ENCODE measurements around the gene CPEB1.

CPEB1 gene

GRCh38 chr15:82575335-82575734, 71.8 kb downstream of the CPEB1 start:
- no peak for FAIRE-seq
- TF ChIP-seq POLR2A (IDR thresholded peaks at IDR 0.05; ENCODE audit: low read depth, low read length) (no peak), TAF1 (IDR thresholded peaks at IDR 0.05; ENCODE audit: borderline replicate concordance, low read depth, low read length) (no peak), POLR2AphosphoS5 (IDR thresholded peaks at IDR 0.05; ENCODE audit: low read depth, low read length) (no peak)
- no peak for DNase-seq (ENCODE audit: insufficient read length)

GRCh38 chr15:82572986-82573385, 74.2 kb downstream of the CPEB1 start:
- TF ChIP-seq POLR2AphosphoS5 (IDR thresholded peaks at IDR 0.05; ENCODE audit: low read depth, low read length) (no peak), TAF1 (IDR thresholded peaks at IDR 0.05; ENCODE audit: borderline replicate concordance, low read depth, low read length) (no peak), POLR2A (IDR thresholded peaks at IDR 0.05; ENCODE audit: low read depth, low read length) (no peak)
- FAIRE-seq (no peak), DNase-seq (ENCODE audit: insufficient read length) (no peak)

- FAIRE-seq (no peak), DNase-seq (ENCODE audit: insufficient read length) (no peak)
- TF ChIP-seq TAF1 (IDR thresholded peaks at IDR 0.05; ENCODE audit: borderline replicate concordance, low read depth, low read length) (no peak), POLR2A (IDR thresholded peaks at IDR 0.05; ENCODE audit: low read depth, low read length) (no peak), POLR2AphosphoS5 (IDR thresholded peaks at IDR 0.05; ENCODE audit: low read depth, low read length) (no peak)
Measured at GRCh38 chr15:82572311-82572710, 74.9 kb downstream of the CPEB1 start.

GRCh38 chr15:82571722-82572222, 75.4 kb downstream of the CPEB1 start:
- TF ChIP-seq TAF1 (IDR thresholded peaks at IDR 0.05; ENCODE audit: borderline replicate concordance, low read depth, low read length) (no peak), POLR2A (IDR thresholded peaks at IDR 0.05; ENCODE audit: low read depth, low read length) (no peak), POLR2AphosphoS5 (IDR thresholded peaks at IDR 0.05; ENCODE audit: low read depth, low read length) (no peak)
- FAIRE-seq (no peak), DNase-seq (ENCODE audit: insufficient read length) (no peak)

GRCh38 chr15:82570721-82571508, 76.2 kb downstream of the CPEB1 start:
- TF ChIP-seq TAF1 (IDR thresholded peaks at IDR 0.05; ENCODE audit: borderline replicate concordance, low read depth, low read length) (no peak), POLR2AphosphoS5 (IDR thresholded peaks at IDR 0.05; ENCODE audit: low read depth, low read length) (no peak), POLR2A (IDR thresholded peaks at IDR 0.05; ENCODE audit: low read depth, low read length) (no peak)
- DNase-seq (ENCODE audit: insufficient read length) (no peak), FAIRE-seq (no peak)

GRCh38 chr15:82569834-82570233, 77.3 kb downstream of the CPEB1 start:
- FAIRE-seq: no peak
- TF ChIP-seq TAF1 (IDR thresholded peaks at IDR 0.05; ENCODE audit: borderline replicate concordance, low read depth, low read length) (no peak), POLR2AphosphoS5 (IDR thresholded peaks at IDR 0.05; ENCODE audit: low read depth, low read length) (no peak), POLR2A (IDR thresholded peaks at IDR 0.05; ENCODE audit: low read depth, low read length) (no peak)
- no peak for DNase-seq (ENCODE audit: insufficient read length)

GRCh38 chr15:82568986-82569385, 78.2 kb downstream of the CPEB1 start:
- FAIRE-seq (no peak), DNase-seq (ENCODE audit: insufficient read length) (no peak)
- TF ChIP-seq POLR2A (IDR thresholded peaks at IDR 0.05; ENCODE audit: low read depth, low read length) (no peak), POLR2AphosphoS5 (IDR thresholded peaks at IDR 0.05; ENCODE audit: low read depth, low read length) (no peak), TAF1 (IDR thresholded peaks at IDR 0.05; ENCODE audit: borderline replicate concordance, low read depth, low read length) (no peak)

- no peak for FAIRE-seq
Measured at GRCh38 chr15:82567661-82568060, 79.5 kb downstream of the CPEB1 start.

GRCh38 chr15:82566690-82567089, 80.5 kb downstream of the CPEB1 start:
- FAIRE-seq (no peak), DNase-seq (ENCODE audit: insufficient read length) (no peak)
- TF ChIP-seq POLR2A (IDR thresholded peaks at IDR 0.05; ENCODE audit: low read depth, low read length) (no peak), TAF1 (IDR thresholded peaks at IDR 0.05; ENCODE audit: borderline replicate concordance, low read depth, low read length) (no peak), POLR2AphosphoS5 (IDR thresholded peaks at IDR 0.05; ENCODE audit: low read depth, low read length) (no peak)

More at GRCh38 chr15:82567661-82568060, 79.5 kb downstream of the CPEB1 start:
- DNase-seq (ENCODE audit: insufficient read length): no peak
- TF ChIP-seq POLR2A (IDR thresholded peaks at IDR 0.05; ENCODE audit: low read depth, low read length) (no peak), TAF1 (IDR thresholded peaks at IDR 0.05; ENCODE audit: borderline replicate concordance, low read depth, low read length) (no peak), POLR2AphosphoS5 (IDR thresholded peaks at IDR 0.05; ENCODE audit: low read depth, low read length) (no peak)

- no peak for TF ChIP-seq POLR2A (IDR thresholded peaks at IDR 0.05; ENCODE audit: low read depth, low read length)
- no peak for TF ChIP-seq TAF1 (IDR thresholded peaks at IDR 0.05; ENCODE audit: borderline replicate concordance, low read depth, low read length)
- TF ChIP-seq POLR2AphosphoS5 (IDR thresholded peaks at IDR 0.05; ENCODE audit: low read depth, low read length): no peak
- DNase-seq (ENCODE audit: insufficient read length) (no peak), FAIRE-seq (no peak)
Measured at GRCh38 chr15:82558502-82558901, 88.7 kb downstream of the CPEB1 start.

- TF ChIP-seq POLR2A (IDR thresholded peaks at IDR 0.05; ENCODE audit: low read depth, low read length): no peak
- no peak for TF ChIP-seq POLR2AphosphoS5 (IDR thresholded peaks at IDR 0.05; ENCODE audit: low read depth, low read length)
- TF ChIP-seq TAF1 (IDR thresholded peaks at IDR 0.05; ENCODE audit: borderline replicate concordance, low read depth, low read length): no peak
- FAIRE-seq (no peak), DNase-seq (ENCODE audit: insufficient read length) (no peak)
Measured at GRCh38 chr15:82556315-82557035, 90.7 kb downstream of the CPEB1 start.

All from GM12892 (cell line).